ENCODE results near the gene RAB23. TPM values are rescaled to one million over a fixed set of nuclear protein-coding genes. Genes with fewer than 3 reads are reported as not detected.
"Not testable (repeated sequence)": the region's sequence is repeated elsewhere in the genome, so short reads cannot be mapped to it uniquely, and the experiment has no call there.

The RAB23 gene
- total RNA-seq, 2 experiments from 2014 or later = 1.2 to 1.5 TPM

- no peaks in the 10 kb centered on the region for H3K4me1 Mint-ChIP-seq
- H3K27me3 Mint-ChIP-seq = no peaks in the 10 kb centered on the region
- no peak for DNase-seq
- H3K9me3 Mint-ChIP-seq = no peaks in the 10 kb centered on the region
- no peak overlapping the region for H3K4me3 Mint-ChIP-seq
- H3K36me3 Mint-ChIP-seq = no peaks in the 10 kb centered on the region
- H3K27ac Mint-ChIP-seq = no peak overlapping the region
Observed at GRCh38 chr6:57252137-57252536, 30.0 kb upstream of the RAB23 start.

DNA sequence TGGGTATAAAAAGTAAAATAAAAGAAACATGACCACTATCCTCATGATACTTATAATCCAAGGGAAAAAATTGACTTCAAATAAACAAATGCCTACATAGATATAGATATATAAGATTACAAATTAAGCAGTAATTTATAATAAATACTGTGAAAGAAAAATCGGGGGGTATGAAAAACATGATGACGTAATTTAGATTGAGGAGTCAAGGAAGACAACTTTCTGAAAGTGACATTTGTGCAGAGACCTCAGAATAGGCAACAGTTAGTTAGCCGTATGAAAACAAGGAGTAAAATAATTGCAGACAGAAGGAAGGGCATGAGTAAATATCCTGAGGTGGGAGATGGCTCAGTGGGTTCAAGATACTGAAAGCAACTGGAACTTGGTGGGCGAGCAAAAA is 28.2 kb upstream of the RAB23 start:
- H3K36me3 Mint-ChIP-seq = no peaks in the 10 kb centered on the region
- H3K27me3 Mint-ChIP-seq = no peaks in the 10 kb centered on the region
- H3K27ac Mint-ChIP-seq = no peak overlapping the region
- no peak for DNase-seq
- H3K9me3 Mint-ChIP-seq = no peaks in the 10 kb centered on the region
- no peak overlapping the region for H3K4me3 Mint-ChIP-seq
- H3K4me1 Mint-ChIP-seq = no peaks in the 10 kb centered on the region

- Mint-ChIP-seq H3K4me1 (no peaks in the 10 kb centered on the region), H3K4me3 (no peak overlapping the region), H3K27me3 (no peaks in the 10 kb centered on the region), H3K36me3 (no peaks in the 10 kb centered on the region), H3K9me3 (no peaks in the 10 kb centered on the region), H3K27ac (no peak overlapping the region)
- no peak for DNase-seq
Observed at GRCh38 chr6:57248311-57248895, 26.3 kb upstream of the RAB23 start.

DNA sequence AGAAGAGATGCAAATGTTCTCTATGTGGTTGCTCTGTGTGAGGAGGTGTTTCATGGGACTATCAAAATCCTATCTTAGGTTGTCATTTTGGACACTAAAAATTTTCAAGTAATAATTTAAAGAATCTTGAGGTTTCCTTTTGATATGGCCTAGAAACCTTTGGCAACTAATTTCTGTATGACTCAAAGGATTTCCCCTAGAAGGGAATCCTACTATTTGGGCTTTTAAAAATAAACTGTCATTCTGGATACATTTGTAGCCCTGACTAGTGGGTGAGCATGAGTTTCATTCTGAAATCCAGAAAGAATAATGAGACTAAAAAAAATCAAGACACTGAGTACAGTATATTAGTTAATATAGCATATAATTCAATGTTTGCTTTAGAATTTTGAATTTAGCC is 25.5 kb upstream of the RAB23 start:
- H3K4me1 Mint-ChIP-seq = no peaks in the 10 kb centered on the region
- no peak overlapping the region for H3K4me3 Mint-ChIP-seq
- H3K36me3 Mint-ChIP-seq = no peaks in the 10 kb centered on the region
- no peak for DNase-seq
- H3K9me3 Mint-ChIP-seq = no peaks in the 10 kb centered on the region
- no peaks in the 10 kb centered on the region for H3K27me3 Mint-ChIP-seq
- no peak overlapping the region for H3K27ac Mint-ChIP-seq

GRCh38 chr6:57246307-57246706 is 24.2 kb upstream of the RAB23 start:
- H3K4me1 Mint-ChIP-seq = no peaks in the 10 kb centered on the region
- no peak overlapping the region for H3K27ac Mint-ChIP-seq
- no peak for DNase-seq
- no peaks in the 10 kb centered on the region for H3K9me3 Mint-ChIP-seq
- no peaks in the 10 kb centered on the region for H3K36me3 Mint-ChIP-seq
- H3K4me3 Mint-ChIP-seq = no peak overlapping the region
- H3K27me3 Mint-ChIP-seq = no peaks in the 10 kb centered on the region

GRCh38 chr6:57243954-57244353 is 21.8 kb upstream of the RAB23 start:
- Mint-ChIP-seq H3K27me3 (peaks cover 4% of the 10 kb centered on the region), H3K9me3 (no peaks in the 10 kb centered on the region), H3K4me3 (no peak overlapping the region), H3K36me3 (no peaks in the 10 kb centered on the region), H3K4me1 (no peaks in the 10 kb centered on the region), H3K27ac (no peak overlapping the region)
- DNase-seq = no peak

DNA sequence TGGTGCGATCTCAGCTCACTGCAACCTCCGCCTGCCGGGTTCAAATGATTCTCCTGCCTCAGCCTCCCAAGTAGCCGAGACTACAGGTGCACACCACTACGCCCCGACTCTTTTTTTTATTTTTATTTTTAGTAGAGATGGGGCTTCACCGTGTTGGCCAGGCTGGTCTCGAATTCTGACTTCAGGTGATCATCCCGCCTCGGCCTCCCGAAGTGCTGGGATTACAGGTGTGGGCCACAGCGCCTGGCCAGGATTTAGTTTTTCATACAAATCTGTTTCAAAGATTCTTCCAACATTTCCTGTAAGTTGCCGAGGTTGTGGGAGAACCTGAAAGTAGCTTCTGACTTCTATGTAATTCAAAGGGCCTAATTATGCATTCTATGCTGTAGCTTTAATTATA is 21.4 kb upstream of the RAB23 start:
- not testable (repeated sequence) for H3K4me1 Mint-ChIP-seq, H3K4me3 Mint-ChIP-seq, H3K9me3 Mint-ChIP-seq, H3K27me3 Mint-ChIP-seq, DNase-seq, H3K27ac Mint-ChIP-seq, H3K36me3 Mint-ChIP-seq

DNA sequence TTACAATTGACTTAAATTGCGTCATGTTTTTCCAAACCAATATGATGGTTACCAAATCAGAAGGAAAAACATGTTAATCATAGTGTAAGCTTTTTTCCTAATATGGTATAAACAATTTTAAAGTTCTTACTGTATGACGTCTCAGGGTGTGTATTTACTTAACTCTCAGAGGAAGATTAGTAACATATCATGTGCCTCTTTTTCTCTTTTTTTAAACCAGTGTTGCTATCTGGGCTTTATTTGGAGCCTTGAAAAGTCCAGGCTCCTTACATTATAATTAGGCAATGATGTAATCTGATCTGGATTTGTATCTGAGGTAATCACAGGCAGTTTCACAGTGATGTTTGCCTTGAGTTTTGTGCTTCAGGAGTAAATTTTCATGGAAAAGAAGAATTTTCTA is 20.4 kb upstream of the RAB23 start:
- H3K9me3 Mint-ChIP-seq = no peaks in the 10 kb centered on the region
- H3K27me3 Mint-ChIP-seq = peaks cover 8% of the 10 kb centered on the region
- H3K36me3 Mint-ChIP-seq = no peaks in the 10 kb centered on the region

DNA sequence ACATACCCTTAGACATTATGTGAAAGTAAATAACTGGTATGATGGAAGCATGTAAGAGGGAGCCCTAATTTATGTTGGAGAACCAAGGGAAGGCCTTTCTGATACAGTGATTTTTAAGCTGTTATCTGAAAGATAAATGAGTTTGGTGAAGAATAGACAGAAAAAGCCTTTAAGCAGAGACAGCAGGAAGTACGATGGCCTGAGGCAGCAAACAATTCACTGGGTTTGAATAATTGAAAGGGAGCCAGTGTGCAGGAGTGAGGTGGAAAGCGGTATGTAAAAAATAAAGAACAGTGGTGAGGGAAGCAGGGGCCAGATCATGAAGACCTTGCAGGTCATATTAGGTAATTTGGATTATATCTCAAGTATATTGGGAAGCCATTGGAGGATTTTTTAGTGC is 4.1 kb upstream of the RAB23 start:
- no peak for DNase-seq
- no peaks in the 10 kb centered on the region for H3K36me3 Mint-ChIP-seq
- H3K4me1 Mint-ChIP-seq = peaks cover 10% of the 10 kb centered on the region
- H3K27me3 Mint-ChIP-seq = peaks cover 32% of the 10 kb centered on the region
- no peak overlapping the region for H3K27ac Mint-ChIP-seq
- no peaks in the 10 kb centered on the region for H3K9me3 Mint-ChIP-seq
- H3K4me3 Mint-ChIP-seq = no peak overlapping the region

More for the DNA sequence above, 20.4 kb upstream of the RAB23 start:
- no peak overlapping the region for H3K4me3 Mint-ChIP-seq
- no peak overlapping the region for H3K27ac Mint-ChIP-seq
- H3K4me1 Mint-ChIP-seq = no peaks in the 10 kb centered on the region
- no peak for DNase-seq

- no peaks in the 10 kb centered on the region for H3K36me3 Mint-ChIP-seq
- peaks cover 36% of the 10 kb centered on the region for H3K27me3 Mint-ChIP-seq
- peaks cover 12% of the 10 kb centered on the region for H3K4me1 Mint-ChIP-seq
- H3K4me3 Mint-ChIP-seq = no peak overlapping the region
- no peak overlapping the region for H3K27ac Mint-ChIP-seq
- DNase-seq = no peak
- no peaks in the 10 kb centered on the region for H3K9me3 Mint-ChIP-seq
Observed at GRCh38 chr6:57224769-57225515, 2.8 kb upstream of the RAB23 start.

DNA sequence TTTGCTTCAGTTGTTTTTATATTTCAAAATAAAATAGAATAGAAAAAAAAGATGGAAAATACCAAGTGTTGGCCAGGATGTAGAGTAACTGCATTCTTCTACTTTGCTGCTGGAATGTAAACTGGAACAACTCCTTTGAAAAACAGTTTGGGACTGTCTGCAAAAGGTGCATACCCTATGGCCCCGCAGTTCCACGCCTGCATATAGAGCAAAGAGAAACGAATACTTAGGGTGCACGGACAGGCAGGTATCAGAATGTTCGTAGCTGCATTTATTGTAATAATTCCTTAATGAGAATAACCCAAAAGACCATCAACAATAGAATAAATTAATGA is 603 bp upstream of the RAB23 start:
- Mint-ChIP-seq H3K4me3 (peak overlapping the region; percentile 99), H3K27ac (no peak overlapping the region), H3K27me3 (peaks cover 52% of the 10 kb centered on the region), H3K9me3 (no peaks in the 10 kb centered on the region), H3K4me1 (peaks cover 14% of the 10 kb centered on the region), H3K36me3 (no peaks in the 10 kb centered on the region)
- no peak for DNase-seq

DNA sequence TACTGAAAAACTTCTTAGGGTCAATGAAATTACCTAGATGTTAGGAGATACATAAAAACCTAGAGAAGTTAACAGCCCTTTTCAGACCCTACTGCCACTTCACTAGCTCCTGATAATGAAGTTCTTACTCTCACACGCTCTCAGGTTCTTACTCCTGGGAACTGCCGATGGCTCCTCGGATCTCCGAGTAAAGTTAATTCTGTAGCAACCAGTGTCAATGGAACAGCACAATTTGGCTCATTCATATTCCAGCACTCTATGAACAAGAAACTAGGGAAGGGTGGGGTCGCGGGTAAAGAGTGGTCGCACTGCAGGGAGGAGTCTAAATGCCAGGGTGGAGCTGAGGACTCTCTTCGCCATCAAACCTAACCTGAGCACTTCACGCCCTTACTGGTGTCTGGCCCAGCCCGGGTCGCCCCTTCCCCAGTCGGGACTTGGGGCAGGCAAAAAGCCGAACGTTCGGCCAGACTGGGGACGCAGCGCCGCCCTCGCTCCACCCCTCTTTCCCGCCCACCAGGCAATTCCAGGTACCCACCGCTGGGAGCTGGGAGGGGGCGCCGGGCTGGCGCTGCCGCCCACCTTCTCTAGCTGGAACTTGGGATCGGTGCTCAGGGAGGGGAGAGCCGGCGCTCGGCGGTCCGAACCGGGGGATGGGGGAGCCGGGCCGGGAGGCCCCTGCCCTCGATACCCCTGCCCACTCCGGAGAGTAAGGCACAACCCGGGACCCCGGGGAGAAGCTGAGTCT is 744 bp downstream of the RAB23 start:
- peaks cover 59% of the 10 kb centered on the region for H3K27me3 Mint-ChIP-seq
- H3K9me3 Mint-ChIP-seq = no peaks in the 10 kb centered on the region
- peak overlapping the region; percentile 89 for H3K4me3 Mint-ChIP-seq
- H3K27ac Mint-ChIP-seq = no peak overlapping the region
- H3K36me3 Mint-ChIP-seq = peaks cover 2% of the 10 kb centered on the region
- peak; percentile 53 for DNase-seq
- peaks cover 16% of the 10 kb centered on the region for H3K4me1 Mint-ChIP-seq

GRCh38 chr6:57220083-57220703 is 1.9 kb downstream of the RAB23 start:
- H3K4me3 Mint-ChIP-seq = no peak overlapping the region
- no peak overlapping the region for H3K27ac Mint-ChIP-seq
- H3K36me3 Mint-ChIP-seq = peaks cover 7% of the 10 kb centered on the region

GRCh38 chr6:57217270-57217669 is 4.8 kb downstream of the RAB23 start:
- H3K27me3 Mint-ChIP-seq = peaks cover 37% of the 10 kb centered on the region
- peaks cover 6% of the 10 kb centered on the region for H3K9me3 Mint-ChIP-seq
- DNase-seq = no peak
- no peak overlapping the region for H3K27ac Mint-ChIP-seq
- H3K36me3 Mint-ChIP-seq = peaks cover 11% of the 10 kb centered on the region
- no peak overlapping the region for H3K4me3 Mint-ChIP-seq
- peaks cover 16% of the 10 kb centered on the region for H3K4me1 Mint-ChIP-seq

More at GRCh38 chr6:57220083-57220703, 1.9 kb downstream of the RAB23 start:
- H3K9me3 Mint-ChIP-seq = peaks cover 3% of the 10 kb centered on the region
- DNase-seq = no peak
- peaks cover 16% of the 10 kb centered on the region for H3K4me1 Mint-ChIP-seq
- H3K27me3 Mint-ChIP-seq = peaks cover 59% of the 10 kb centered on the region

All from activated naive CD8-positive, alpha-beta T cell treated with anti-CD3 and anti-CD28 coated beads for 36 hours (primary cell).